ENCODE measurements around the gene HMCN2. TPM values are rescaled to one million over a fixed set of nuclear protein-coding genes. Genes with fewer than 3 reads are reported as not detected.

Gene HMCN2
- total RNA-seq, 1 donor from 2014 or later: 7.8 TPM

GRCh38 chr9:130349398-130349797, 83.8 kb downstream of the HMCN2 start:
- no peak overlapping the region for H3K27ac ChIP-seq
- H3K4me3 ChIP-seq: no peak overlapping the region
- intact Hi-C loops (cut with DNase I): loop anchor here (5.0 kb wide), 1 partner anchor 237 kb away; no protein-coding TSS in a partner anchor
- no peaks in the 10 kb centered on the region for H3K27me3 ChIP-seq
- DNase-seq (no peak), ATAC-seq (no peak)
- no peaks in the 10 kb centered on the region for H3K9me3 ChIP-seq
- no peaks in the 10 kb centered on the region for H3K4me1 ChIP-seq
- TF ChIP-seq CTCF (IDR thresholded peaks at IDR 0.05): no peak
- H3K36me3 ChIP-seq: no peaks in the 10 kb centered on the region

GRCh38 chr9:130351343-130351742, 85.8 kb downstream of the HMCN2 start:
- H3K36me3 ChIP-seq: no peaks in the 10 kb centered on the region
- H3K27ac ChIP-seq: no peak overlapping the region
- no peak for TF ChIP-seq CTCF (IDR thresholded peaks at IDR 0.05)
- no peaks in the 10 kb centered on the region for H3K9me3 ChIP-seq
- ATAC-seq: no peak
- DNase-seq: no peak
- H3K27me3 ChIP-seq: no peaks in the 10 kb centered on the region
- H3K4me3 ChIP-seq: no peak overlapping the region
- no peaks in the 10 kb centered on the region for H3K4me1 ChIP-seq
- intact Hi-C loops (cut with DNase I): no loop called here

GRCh38 chr9:130352081-130352480, 86.5 kb downstream of the HMCN2 start:
- Histone ChIP-seq H3K27ac (no peak overlapping the region), H3K9me3 (no peaks in the 10 kb centered on the region), H3K4me1 (no peaks in the 10 kb centered on the region), H3K4me3 (no peak overlapping the region), H3K27me3 (no peaks in the 10 kb centered on the region), H3K36me3 (no peaks in the 10 kb centered on the region)
- intact Hi-C loops (cut with DNase I): no loop called here
- ATAC-seq (no peak), DNase-seq (no peak)
- TF ChIP-seq CTCF (IDR thresholded peaks at IDR 0.05): no peak

- no peaks in the 10 kb centered on the region for H3K4me1 ChIP-seq
- no peak for TF ChIP-seq CTCF (IDR thresholded peaks at IDR 0.05)
- H3K36me3 ChIP-seq: no peaks in the 10 kb centered on the region
- no peak overlapping the region for H3K4me3 ChIP-seq
- no peaks in the 10 kb centered on the region for H3K27me3 ChIP-seq
- H3K9me3 ChIP-seq: no peaks in the 10 kb centered on the region
- ATAC-seq: no peak
- no peak for DNase-seq
- no peak overlapping the region for H3K27ac ChIP-seq
- intact Hi-C loops (cut with DNase I): no loop called here
These were observed 87.2 kb downstream of the HMCN2 start for GRCh38 chr9:130352586-130353285.

- ATAC-seq (no peak), DNase-seq (no peak)
- TF ChIP-seq CTCF (IDR thresholded peaks at IDR 0.05): no peak
- H3K27me3 ChIP-seq: no peaks in the 10 kb centered on the region
- intact Hi-C loops (cut with DNase I): no loop called here
- H3K27ac ChIP-seq: no peak overlapping the region
- no peak overlapping the region for H3K4me3 ChIP-seq
- no peaks in the 10 kb centered on the region for H3K9me3 ChIP-seq
- H3K4me1 ChIP-seq: no peaks in the 10 kb centered on the region
- no peaks in the 10 kb centered on the region for H3K36me3 ChIP-seq
These were observed 88.8 kb downstream of the HMCN2 start for GRCh38 chr9:130354378-130354777.

- DNase-seq: no peak
- ATAC-seq: peak; percentile 13
- no peak for TF ChIP-seq CTCF (IDR thresholded peaks at IDR 0.05)
These were observed 89.2 kb downstream of the HMCN2 start for GRCh38 chr9:130354806-130355205.

More at GRCh38 chr9:130354806-130355205, 89.2 kb downstream of the HMCN2 start:
- H3K4me3 ChIP-seq: no peak overlapping the region
- no peaks in the 10 kb centered on the region for H3K36me3 ChIP-seq
- no peaks in the 10 kb centered on the region for H3K27me3 ChIP-seq
- no peak overlapping the region for H3K27ac ChIP-seq
- no peaks in the 10 kb centered on the region for H3K4me1 ChIP-seq
- intact Hi-C loops (cut with DNase I): no loop called here
- no peaks in the 10 kb centered on the region for H3K9me3 ChIP-seq
